Uterus (tissue), 2 donors: ENCODE data around the gene CLSTN2.

Experiments
- CTCF ChIP-seq, 4 experiments: fragments of 200-600 bp in 2 of 4; fragments of 450-650 bp in 2 of 4; sonication (generic) in 2 of 4; IDR thresholded peaks; one replicate each; pipeline ENCODE4 v1.5.1; 2016 to 2019; ENCODE audit warnings: antibody characterized with exemption in 4 of 4, mild to moderate bottlenecking in 2 of 4, moderate library complexity in 1 of 4
- POLR2A ChIP-seq, 2 donors: fragments of 450-650 bp; IDR thresholded peaks; one replicate each; pipeline ENCODE4 v1.6.1; 2016; ENCODE audit warnings: antibody characterized with exemption in 2 of 2, mild to moderate bottlenecking in 1 of 2, moderate library complexity in 1 of 2

DNA sequence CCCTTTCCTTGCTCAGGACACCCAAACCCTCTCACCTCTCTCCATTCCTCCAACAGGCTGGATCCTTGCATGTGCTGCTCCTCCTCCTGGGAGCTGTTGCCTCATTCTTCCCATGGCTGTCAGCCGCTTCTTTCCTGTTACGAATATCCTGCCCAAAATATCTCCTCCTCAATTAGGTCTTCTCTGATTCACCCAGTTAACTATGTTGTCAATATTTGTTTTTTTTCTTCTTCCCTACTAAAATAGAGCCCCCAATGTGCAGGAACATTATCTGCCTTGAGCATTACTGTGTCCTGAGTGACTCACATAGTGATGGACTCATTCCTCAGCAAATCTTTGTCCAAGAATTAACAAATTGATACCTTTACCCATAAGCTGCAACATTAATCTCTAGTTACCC lies 357.2 kb downstream of the CLSTN2 start:
- no peak for TF ChIP-seq CTCF (IDR thresholded peaks at IDR 0.05)
- TF ChIP-seq POLR2A (IDR thresholded peaks at IDR 0.05): no peak
